GM19395 (cell line): ENCODE data around the gene IGF2R.
"Not testable (repeated sequence)": the region's sequence is repeated elsewhere in the genome, so short reads cannot be mapped to it uniquely, and the experiment has no call there.

ENCODE experiments used
- ATAC-seq: cut with Tn5 transposase; IDR thresholded peaks from one replicate; pipeline ENCODE4 v1.9.1; 2021; ENCODE audit warnings: mild to moderate bottlenecking, moderate library complexity; ENCODE audit not compliant: unreplicated experiment

IGF2R gene

GRCh38 chr6:159995405-159995804 lies 26.5 kb downstream of the IGF2R start:
- no peak for ATAC-seq

GRCh38 chr6:159996087-159996622 lies 27.3 kb downstream of the IGF2R start:
- ATAC-seq, result no peak

- no peak for ATAC-seq
Observed at GRCh38 chr6:159996626-159997497, 28.0 kb downstream of the IGF2R start.

DNA sequence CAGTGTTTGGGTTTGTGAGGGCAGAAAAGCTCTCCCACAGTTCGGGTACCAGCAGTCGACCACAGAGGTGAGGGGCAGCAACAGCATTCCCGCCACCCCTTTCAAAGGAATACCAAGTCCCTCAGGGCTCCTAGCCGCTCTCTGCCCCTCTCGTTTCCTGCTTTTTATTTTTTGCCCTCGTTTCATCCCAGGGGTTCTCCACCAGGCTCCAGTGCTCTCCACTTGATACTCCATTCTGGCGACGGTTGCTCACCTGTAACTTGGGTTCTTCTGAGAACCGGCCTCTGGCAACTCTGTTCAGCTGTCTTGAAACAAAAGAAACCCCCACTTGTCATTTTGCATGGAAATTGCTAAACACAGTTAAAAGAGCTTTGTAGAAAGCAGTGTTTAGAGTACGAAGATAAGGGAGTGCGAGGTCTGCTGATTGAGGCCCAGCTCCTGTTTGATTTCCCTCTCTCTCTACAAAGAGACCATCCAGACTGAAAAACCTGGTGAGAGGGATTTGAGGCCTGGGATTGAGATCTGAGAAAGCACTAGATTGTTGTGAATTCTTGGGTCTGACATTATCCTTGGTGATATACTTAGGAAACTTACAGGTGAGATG lies 28.7 kb downstream of the IGF2R start:
- no peak for ATAC-seq

DNA sequence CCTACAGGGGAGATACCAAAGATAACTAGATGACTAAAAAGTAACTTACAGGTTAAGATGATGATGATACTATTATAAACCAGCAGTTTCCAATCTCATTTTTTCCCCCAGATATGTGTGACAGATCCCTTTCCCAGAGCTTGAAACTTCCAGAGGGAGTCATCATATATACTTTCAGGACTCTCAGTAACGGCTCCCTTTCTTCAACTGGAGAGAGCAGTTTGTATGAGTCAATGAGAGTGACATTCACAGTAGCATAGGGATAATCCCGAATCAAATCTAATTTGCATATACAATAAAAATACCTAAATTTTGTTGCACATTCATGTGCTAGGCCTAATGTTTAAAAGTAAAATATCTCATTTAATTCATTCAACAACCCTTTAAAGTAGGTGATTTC lies 29.7 kb downstream of the IGF2R start:
- no peak for ATAC-seq

DNA sequence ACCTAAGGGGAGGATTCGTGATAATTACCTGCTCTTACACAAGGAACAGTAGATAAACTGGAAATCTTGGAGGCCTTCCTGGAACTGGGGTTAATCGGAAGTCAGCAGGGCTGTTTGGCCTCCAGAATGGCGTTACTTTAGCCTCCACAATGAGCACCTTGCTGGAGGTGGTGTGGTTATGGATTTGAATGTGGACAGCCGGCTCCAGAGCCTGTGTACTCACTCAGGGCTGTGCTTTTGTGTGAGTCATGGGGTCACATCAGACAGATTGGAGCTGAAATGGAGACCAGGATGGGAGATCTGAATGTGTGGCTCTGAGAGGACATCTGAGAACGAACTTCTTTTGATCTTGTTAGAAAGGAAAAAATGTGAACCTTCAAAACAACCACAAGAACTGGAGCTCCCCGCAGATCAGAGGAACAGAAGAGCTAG lies 30.4 kb downstream of the IGF2R start:
- no peak for ATAC-seq

DNA sequence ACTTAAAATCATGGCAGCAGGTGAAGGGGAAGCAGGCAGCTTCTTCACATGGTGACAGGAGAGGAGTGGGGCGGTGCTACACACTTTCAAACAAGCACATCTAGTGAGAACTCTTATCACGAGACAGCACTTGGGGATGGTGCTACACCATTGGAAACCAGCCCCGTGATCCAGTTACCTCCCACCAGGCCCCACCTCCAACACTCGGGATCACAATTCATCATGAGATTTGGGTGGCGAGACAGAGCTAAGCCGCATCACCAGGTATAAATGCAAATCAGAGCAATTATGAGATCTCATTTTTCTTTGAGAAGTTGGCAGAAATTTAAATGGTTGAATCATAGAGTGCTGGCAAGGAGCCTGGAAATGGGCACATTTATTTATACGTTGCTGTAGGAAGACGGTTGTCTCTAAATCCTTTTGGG lies 31.4 kb downstream of the IGF2R start:
- ATAC-seq, result no peak

GRCh38 chr6:160000893-160001427 lies 32.1 kb downstream of the IGF2R start:
- ATAC-seq, result not testable (repeated sequence)

DNA sequence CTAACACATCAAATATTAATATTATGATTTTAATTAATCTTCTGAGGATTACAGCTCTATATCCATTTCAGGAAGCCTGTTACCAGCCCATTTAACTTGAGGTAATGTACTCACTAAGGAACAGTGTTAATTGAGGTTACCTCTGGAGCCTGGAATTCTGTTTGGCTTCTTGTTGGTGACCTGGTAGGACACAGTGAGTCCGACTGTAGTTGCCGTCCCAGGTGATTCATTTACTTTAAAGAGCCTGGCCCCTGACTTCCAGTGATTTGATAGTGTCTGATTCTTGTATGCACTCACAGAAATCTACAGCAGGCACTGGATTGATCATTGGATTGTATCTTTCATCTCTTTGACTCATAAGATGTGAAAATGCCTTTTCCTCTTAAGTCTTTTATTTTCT lies 34.0 kb downstream of the IGF2R start:
- ATAC-seq, result no peak

- ATAC-seq, result no peak
Observed at GRCh38 chr6:160004018-160004417, 35.1 kb downstream of the IGF2R start.

- ATAC-seq, result no peak
Observed at GRCh38 chr6:160004419-160005175, 35.7 kb downstream of the IGF2R start.

GRCh38 chr6:160005211-160005610 lies 36.3 kb downstream of the IGF2R start:
- ATAC-seq, result no peak

DNA sequence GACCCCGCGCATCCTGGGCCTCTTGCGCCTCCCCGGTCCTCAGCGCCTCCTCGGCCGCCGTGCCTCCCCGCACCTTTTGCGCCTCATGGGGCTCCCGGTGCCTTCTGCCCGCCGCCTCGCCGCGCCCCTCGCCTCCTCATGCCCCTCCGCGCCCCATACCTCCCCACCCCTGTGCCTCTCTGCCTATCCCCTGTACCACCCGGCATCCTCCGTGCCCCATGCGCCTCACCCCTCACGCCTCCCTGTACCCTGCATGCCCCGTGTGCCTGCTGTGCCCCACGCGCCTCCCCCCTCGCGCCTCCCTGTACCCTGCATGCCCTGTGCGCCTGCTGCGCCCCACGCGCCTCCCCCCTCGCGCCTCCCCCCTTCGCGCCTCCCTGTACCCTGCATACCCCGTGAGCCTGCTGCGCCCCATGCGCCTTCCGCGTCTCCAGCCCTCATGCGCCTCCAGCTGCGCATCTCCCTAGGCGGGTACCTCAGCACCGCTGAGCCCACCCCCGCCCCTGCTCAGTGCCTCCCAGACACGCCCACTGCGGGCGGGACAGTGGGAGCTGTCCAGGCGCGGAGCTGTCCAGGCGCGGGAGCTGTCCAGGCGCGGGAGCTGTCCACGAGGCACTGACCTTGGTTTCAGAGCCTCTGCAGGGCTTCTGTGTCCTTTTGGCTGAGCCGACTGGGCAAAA lies 37.1 kb downstream of the IGF2R start:
- no peak for ATAC-seq

GRCh38 chr6:160007145-160007544 lies 38.3 kb downstream of the IGF2R start:
- no peak for ATAC-seq

DNA sequence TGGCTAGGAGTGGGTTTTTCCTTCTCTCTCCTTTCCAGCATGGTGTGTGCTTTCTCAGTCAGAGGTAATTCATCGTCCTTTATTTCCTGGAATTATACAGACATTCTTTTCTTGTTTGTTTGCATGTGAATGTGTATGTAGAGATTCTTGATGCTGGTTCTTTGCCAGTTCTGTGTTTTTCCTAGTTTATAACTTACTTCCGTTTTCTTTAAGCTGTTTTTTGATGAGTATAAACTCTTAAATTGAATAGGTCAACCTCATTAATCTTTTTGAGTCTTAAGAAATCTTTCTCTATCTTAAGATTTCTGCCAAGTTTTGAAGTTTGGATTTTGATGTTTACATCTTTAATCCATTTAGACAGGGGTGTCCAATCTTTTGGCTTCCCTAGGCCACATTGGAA lies 38.7 kb downstream of the IGF2R start:
- ATAC-seq, result no peak

DNA sequence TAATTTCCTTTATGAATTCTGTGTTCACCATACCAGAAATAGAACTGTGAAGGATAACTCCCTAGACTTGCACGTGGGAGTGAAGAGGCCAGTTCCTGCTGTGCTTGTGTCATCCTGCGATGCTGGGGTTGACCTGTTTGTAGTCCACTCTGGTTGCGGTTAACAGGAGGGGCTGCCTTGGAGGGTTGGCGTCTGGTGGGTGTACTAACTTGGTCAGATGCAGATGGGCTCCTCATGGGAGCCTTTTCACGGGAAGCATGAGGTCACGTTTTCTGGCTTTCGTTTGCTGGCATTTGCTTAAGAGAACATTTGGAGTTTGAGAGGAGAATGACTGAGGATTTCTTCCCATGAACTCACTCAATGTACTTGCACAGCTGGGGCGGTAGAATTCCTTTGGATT lies 41.2 kb downstream of the IGF2R start:
- no peak for ATAC-seq

- no peak for ATAC-seq
Observed at GRCh38 chr6:160013987-160014868, 45.3 kb downstream of the IGF2R start.

GRCh38 chr6:160014869-160015182 lies 45.9 kb downstream of the IGF2R start:
- no peak for ATAC-seq

DNA sequence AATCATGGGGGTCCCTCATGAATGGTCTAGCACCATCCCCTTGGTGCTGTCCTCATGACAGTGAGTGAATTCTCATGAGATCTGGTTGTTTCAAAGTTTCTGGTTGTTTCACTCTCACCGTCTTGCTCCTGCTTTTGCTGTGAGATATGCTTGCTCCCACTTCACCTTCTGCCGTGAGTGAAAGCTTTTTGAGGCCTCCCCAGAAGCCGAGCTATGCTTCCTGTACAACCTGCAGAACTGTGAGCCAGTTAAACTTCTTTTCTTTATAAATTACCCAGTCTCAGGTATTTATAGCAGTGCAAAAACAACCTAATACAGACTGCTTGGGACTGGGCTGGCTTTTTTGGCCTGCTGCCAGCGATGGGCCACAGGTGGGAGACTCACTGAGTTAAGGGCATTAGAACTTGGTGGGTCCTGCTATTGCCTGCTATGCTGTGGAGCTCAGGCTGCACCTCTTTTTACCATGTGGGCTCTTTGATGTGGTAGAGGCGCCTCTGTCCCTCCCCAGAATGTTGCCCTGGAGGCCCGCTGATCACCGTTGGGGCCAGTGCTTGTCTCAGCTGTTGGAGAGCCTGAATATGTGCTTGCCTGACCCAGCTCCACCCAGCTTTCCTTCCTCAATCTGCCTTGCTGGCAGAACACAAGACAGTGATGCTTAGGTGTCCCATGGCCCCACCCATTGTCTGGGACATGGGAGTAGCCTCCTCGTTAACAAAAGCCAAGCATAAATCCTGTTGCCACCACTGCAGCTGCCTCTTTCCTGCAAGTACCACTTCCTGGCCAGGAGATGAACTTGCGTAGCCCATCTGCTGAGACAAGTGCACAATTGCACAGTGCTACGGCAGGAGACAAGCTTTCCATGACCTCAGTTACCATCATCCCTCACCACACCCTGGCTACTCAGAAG lies 47.1 kb downstream of the IGF2R start:
- no peak for ATAC-seq
